Lower leg skin (tissue), 4 donors: Measurements from ENCODE around the gene ADIPOQ. TPM values are rescaled to one million over a fixed set of nuclear protein-coding genes. Genes with fewer than 3 reads are reported as not detected.

ENCODE experiments used
- DNase-seq, 2 donors: peaks; one replicate each; pipeline ENCODE4 v3.0.0-alpha.2; 2019; ENCODE audit warnings: low spot score in 2 of 2
- H3K4me3 ChIP-seq: fragments of 200-600 bp; sonication (generic); 2 replicates; pipeline ENCODE4 v1.5.1; 2017; ENCODE audit warnings: mild to moderate bottlenecking, low read depth; ENCODE audit not compliant: poor library complexity, severe bottlenecking
- CTCF ChIP-seq, 3 donors: fragments of 450-650 bp; IDR thresholded peaks; one replicate each; pipeline ENCODE4 v1.5.1; 2016; ENCODE audit warnings: antibody characterized with exemption in 3 of 3, mild to moderate bottlenecking in 3 of 3, moderate library complexity in 2 of 3
- POLR2A ChIP-seq, 2 donors: fragments of 450-650 bp; IDR thresholded peaks; one replicate each; pipeline ENCODE4 v1.6.1; 2016 to 2017; ENCODE audit warnings: antibody characterized with exemption in 2 of 2, mild to moderate bottlenecking in 1 of 2, moderate library complexity in 1 of 2
- WGBS, 2 donors: methylation state at CpG; one replicate each; pipeline ENCODE4 v1.1.5; 2018; 5-methylcytosine and 5-hydroxymethylcytosine counted together
- intact Hi-C: fragments of 100-400 bp; cut with DNase I; formaldehyde crosslinking; loops from one replicate; pipeline ENCODE4 v1.15.0; 2023; ENCODE audit warnings: low total_unique reads
- total RNA-seq, 4 donors: library from RNA; depleted of rRNA; stranded (reverse); fragments of >200 nt; gene quantifications; one replicate each; pipeline ENCODE4 v1.1.0, GENCODE V29; 2016

The ADIPOQ gene
- total RNA-seq, 4 donors from 2014 or later = 1.1 to 15.6 (median 7.7) TPM

DNA sequence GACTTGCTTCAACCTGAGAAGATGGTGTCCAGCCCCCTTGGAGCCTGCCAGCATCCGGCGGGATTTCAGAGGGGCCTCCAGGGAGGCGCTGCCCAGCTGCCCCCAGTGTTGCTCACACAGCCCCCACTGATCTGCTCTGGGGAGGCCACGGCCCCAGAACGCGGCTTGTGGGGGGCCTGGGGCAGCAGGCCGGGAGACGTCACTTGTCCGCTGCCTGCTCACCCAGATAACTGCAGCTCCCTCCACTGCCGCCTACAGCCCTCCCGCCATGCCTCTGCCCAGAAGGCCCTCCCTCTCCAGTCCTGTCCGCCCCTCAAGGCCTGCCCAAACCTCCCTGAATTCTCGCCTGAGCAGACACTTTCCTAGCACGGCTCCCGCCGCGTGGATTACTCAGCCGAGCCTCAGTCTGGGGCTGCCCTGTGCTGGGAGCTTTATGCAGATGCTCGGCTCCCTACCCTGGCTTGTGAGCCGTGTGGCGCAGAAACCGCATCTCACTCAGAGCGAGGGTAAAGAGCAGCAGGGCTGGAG lies 17.2 kb upstream of the ADIPOQ start:
- WGBS, 2 donors = 9 to 19% methylated on average over 23 of the region's 23 CpGs
- TF ChIP-seq CTCF (IDR thresholded peaks at IDR 0.05) (no peak), POLR2A (IDR thresholded peaks at IDR 0.05) (no peak)
- intact Hi-C loops = loop anchor here (10.0 kb wide), 1 partner anchor 211 kb away; the partner anchor contains the start of gene AHSG
- no peak overlapping the region for H3K4me3 ChIP-seq
- peak in 1 of 2 donors; percentile 84 for DNase-seq

GRCh38 chr3:186825872-186826409 lies 16.6 kb upstream of the ADIPOQ start:
- intact Hi-C loops = loop anchor here (10.0 kb wide), 1 partner anchor 211 kb away; the partner anchor contains the start of gene AHSG
- WGBS, 2 donors = 26 to 29% methylated on average over 11 of the region's 11 CpGs
- TF ChIP-seq POLR2A (IDR thresholded peaks at IDR 0.05) (no peak), CTCF (IDR thresholded peaks at IDR 0.05) (no peak)
- H3K4me3 ChIP-seq = no peak overlapping the region
- DNase-seq = peak in 1 of 2 donors; percentile 64

GRCh38 chr3:186826410-186826975 lies 16.0 kb upstream of the ADIPOQ start:
- DNase-seq = peak in 1 of 2 donors; percentile 61
- H3K4me3 ChIP-seq = no peak overlapping the region
- 8 to 9% methylated on average over 12 to 14 of the region's 14 CpGs for WGBS, 2 donors
- intact Hi-C loops = loop anchor here (10.0 kb wide), 1 partner anchor 212 kb away; the partner anchor contains the start of gene AHSG
- TF ChIP-seq POLR2A (IDR thresholded peaks at IDR 0.05) = no peak
- TF ChIP-seq CTCF (IDR thresholded peaks at IDR 0.05) = no peak

GRCh38 chr3:186826976-186827857 lies 15.3 kb upstream of the ADIPOQ start:
- TF ChIP-seq POLR2A (IDR thresholded peaks at IDR 0.05) = no peak
- TF ChIP-seq CTCF (IDR thresholded peaks at IDR 0.05) = no peak
- H3K4me3 ChIP-seq = peak overlapping the region; percentile 42
- intact Hi-C loops = loop anchor here (10.0 kb wide), 1 partner anchor 212 kb away; the partner anchor contains the start of gene AHSG
- WGBS, 2 donors = 3 to 4% methylated on average over 40 to 51 of the region's 80 CpGs
- peak; percentile 50 to 92 for DNase-seq

GRCh38 chr3:186828340-186828739 lies 14.2 kb upstream of the ADIPOQ start:
- no peak for TF ChIP-seq POLR2A (IDR thresholded peaks at IDR 0.05)
- no peak for TF ChIP-seq CTCF (IDR thresholded peaks at IDR 0.05)
- H3K4me3 ChIP-seq = no peak overlapping the region
- peak in 1 of 2 donors; percentile 70 for DNase-seq
- 17 to 20% methylated on average over 4 to 5 of the region's 5 CpGs for WGBS, 2 donors
- intact Hi-C loops = loop anchor here (10.0 kb wide), 1 partner anchor 214 kb away; the partner anchor contains the start of gene AHSG
